Choroid plexus epithelial cell (primary cell): Measurements from ENCODE around the gene ANAPC4.
"Not testable (repeated sequence)": the region's sequence is repeated elsewhere in the genome, so short reads cannot be mapped to it uniquely, and the experiment has no call there.

Experiments used
- DNase-seq: peaks from one replicate; pipeline ENCODE4 v3.0.0-alpha.2; 2010; ENCODE audit warnings: low read depth
- H3K4me3 ChIP-seq: 2 replicates; pipeline ENCODE4 v1.5.1; 2011; ENCODE audit warnings: low read depth, mild to moderate bottlenecking, control low read depth, low read length, moderate library complexity
- TF ChIP-seq, protein P1 (sequence below): conservative IDR thresholded peaks from 2 replicates; pipeline ENCODE4 v1.5.1; 2011; ENCODE audit warnings: low read depth, mild to moderate bottlenecking, control low read depth, inconsistent platforms, low read length, moderate library complexity

ANAPC4 gene, protein sequence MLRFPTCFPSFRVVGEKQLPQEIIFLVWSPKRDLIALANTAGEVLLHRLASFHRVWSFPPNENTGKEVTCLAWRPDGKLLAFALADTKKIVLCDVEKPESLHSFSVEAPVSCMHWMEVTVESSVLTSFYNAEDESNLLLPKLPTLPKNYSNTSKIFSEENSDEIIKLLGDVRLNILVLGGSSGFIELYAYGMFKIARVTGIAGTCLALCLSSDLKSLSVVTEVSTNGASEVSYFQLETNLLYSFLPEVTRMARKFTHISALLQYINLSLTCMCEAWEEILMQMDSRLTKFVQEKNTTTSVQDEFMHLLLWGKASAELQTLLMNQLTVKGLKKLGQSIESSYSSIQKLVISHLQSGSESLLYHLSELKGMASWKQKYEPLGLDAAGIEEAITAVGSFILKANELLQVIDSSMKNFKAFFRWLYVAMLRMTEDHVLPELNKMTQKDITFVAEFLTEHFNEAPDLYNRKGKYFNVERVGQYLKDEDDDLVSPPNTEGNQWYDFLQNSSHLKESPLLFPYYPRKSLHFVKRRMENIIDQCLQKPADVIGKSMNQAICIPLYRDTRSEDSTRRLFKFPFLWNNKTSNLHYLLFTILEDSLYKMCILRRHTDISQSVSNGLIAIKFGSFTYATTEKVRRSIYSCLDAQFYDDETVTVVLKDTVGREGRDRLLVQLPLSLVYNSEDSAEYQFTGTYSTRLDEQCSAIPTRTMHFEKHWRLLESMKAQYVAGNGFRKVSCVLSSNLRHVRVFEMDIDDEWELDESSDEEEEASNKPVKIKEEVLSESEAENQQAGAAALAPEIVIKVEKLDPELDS

DNA sequence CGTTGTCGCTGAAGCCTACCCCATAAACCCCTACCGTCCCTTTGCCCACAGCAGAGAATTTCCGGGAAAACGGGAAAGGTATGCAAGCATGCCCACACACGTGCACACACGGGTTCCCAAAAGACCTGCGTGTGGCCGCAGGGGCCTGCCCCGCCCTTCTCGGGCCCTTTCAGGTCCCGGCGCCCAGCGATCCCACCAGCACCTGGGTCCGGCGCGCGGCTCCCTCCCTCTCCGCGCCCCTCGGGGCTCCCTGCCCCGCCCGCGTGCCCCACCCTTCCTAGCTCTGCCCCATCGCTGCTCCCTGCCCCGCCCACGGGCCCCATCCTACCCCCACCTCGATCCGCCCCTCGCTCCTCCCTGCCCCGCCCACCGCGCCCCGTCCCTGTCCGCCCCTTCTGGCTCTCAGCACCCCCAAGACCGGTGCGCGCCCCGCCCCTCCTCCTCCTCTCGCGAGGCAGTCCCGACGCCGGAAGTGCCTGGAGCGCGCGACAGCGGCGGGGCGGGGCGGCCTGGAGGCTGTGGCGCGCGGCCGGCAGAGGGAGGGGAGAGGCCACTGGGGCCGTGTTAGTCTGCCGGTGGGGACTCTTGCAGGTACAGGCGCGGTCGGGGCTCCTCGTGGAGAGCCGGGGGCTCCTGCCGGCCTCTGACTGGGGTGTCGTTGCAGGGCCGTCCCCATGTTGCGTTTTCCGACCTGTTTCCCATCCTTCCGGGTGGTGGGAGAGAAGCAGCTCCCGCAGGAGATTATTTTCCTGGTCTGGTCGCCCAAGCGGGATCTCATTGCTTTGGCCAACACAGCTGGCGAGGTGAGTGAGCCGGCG is at the start of gene ANAPC4:
Gene ANAPC4 (plus strand): TSS at position 510 of the 818 bp plus-strand sequence. CDS start 165 bp downstream, at position 675.
- TF ChIP-seq, protein P1, sequence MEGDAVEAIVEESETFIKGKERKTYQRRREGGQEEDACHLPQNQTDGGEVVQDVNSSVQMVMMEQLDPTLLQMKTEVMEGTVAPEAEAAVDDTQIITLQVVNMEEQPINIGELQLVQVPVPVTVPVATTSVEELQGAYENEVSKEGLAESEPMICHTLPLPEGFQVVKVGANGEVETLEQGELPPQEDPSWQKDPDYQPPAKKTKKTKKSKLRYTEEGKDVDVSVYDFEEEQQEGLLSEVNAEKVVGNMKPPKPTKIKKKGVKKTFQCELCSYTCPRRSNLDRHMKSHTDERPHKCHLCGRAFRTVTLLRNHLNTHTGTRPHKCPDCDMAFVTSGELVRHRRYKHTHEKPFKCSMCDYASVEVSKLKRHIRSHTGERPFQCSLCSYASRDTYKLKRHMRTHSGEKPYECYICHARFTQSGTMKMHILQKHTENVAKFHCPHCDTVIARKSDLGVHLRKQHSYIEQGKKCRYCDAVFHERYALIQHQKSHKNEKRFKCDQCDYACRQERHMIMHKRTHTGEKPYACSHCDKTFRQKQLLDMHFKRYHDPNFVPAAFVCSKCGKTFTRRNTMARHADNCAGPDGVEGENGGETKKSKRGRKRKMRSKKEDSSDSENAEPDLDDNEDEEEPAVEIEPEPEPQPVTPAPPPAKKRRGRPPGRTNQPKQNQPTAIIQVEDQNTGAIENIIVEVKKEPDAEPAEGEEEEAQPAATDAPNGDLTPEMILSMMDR, result no peak
- DNase-seq, result peak; percentile 94
- peak within 1 kb of the TSS; percentile 93 for H3K4me3 ChIP-seq

DNA sequence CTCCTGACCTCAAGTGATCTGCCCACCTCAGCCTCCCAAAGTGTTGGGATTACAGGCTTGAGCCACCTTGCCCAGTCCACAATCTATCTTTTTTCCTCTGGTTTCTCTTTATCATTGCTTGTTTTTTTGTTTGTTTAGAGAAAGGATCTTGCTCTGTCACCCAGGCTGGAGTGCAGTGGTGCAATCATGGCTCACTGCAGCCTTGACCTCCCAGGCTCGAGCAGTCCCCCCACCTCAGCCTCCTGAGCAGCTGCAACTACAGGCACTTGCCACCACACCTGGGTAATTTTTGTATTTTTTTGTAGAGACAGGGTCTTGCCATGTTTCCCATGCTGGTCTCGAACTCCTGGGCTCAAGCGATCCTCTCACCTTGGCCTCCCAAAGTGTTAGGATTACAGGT is 48.6 kb upstream of the ANAPC4 start:
- H3K4me3 ChIP-seq, DNase-seq: not testable (repeated sequence)

DNA sequence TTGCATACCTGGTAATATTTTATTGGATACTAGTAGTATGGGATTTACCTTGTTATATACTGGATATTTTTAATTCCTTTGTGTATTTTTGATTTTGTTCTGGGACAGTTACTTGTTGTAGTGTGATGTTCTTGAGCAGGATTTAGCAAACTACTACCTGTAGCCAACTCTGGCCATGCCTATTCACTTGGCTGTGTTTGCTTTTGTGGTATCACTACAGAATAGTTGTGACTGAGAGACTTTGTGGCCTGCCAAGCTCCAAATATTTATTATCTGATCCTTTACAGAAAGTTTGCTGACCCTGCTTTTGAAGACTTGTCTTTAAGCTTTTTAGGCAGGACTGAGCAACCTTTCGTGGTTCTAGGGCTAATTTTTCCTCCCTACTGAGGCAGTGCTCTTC is 46.7 kb upstream of the ANAPC4 start:
- TF ChIP-seq, protein P1, result no peak
- no peak overlapping the region for H3K4me3 ChIP-seq
- DNase-seq, result no peak

DNA sequence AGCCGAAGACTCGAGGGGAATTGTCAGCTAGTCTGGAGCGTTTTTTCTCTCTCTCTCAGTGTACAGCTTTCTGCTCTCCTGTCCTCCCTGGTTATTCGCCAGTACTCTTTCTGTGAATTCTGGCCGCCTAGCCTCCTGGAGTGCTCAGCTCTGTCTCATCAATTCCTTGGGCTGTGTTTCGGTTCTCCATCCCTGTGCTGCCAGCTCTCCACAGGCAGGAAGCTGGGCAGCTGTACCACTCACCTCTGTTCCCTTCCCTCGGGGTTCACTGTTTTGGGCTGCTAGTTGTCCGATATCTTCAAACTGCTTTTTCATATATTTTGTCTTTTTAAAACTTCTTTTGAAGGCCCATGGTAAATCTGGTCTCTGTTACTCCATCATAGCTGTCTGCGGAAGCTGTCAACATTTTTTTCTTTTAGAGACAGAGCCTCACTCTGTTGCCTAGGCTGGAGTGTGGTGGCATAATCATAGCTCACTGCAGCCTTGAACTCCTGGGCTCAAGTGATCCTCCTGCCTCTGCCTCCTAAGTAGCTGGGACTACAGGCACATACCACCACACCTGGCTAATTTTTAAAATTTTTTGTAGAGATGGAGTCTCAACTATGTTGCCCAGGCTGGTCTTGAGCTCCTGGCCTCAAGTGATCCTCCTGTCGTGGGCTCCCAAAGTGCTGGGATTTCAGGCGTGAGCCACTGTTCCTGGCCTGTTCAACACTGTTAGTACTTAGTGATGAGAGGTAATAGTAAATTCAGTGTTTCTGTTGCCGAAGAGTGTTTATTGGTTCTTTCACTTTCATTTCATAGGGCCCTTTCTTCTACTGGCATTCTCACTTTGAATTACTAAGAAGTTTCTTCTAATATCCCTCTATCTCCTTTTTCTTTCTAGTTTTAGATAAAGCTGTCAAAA is 45.9 kb upstream of the ANAPC4 start:
- H3K4me3 ChIP-seq, result no peak overlapping the region
- TF ChIP-seq, protein P1, result no peak
- peak; percentile 18 for DNase-seq

DNA sequence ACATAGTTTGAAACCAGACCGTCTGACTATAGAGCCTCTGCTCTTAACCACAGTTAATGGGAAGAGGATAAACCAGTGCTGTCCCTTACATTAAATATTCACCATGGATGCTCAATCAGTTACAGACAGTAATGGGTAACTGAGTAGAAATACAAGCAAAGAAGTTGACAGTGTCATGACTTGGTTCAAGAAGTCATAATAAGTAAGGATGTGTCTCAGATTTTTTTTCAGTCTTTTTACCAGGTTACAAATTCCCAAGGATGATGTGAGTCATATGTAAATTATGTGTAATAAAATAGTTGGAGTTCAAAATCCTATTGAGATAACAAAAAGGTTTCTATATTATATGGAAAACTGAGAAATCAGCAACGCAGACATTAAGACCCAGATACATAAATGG is 33.4 kb upstream of the ANAPC4 start:
- TF ChIP-seq, protein P1, result no peak
- DNase-seq, result peak; percentile 25
- no peak overlapping the region for H3K4me3 ChIP-seq

DNA sequence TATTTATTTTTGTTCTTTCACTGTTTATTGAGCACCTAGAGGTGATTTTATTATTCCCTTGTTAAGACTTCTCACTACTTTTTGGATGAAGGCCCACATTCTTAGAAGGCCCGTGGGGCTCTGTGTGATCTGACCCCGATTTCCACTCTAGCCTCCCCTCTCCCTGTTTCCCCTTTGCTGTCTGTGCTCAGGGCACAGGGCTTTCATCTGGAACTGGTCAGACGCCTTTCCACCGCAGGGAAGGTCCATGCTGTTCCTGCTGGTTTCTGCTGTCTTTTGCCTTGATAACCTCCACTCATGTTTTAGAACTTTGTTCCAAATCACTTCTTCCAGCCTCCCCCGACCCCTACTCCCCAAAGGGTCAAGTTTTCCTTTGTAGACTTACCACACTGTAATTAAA is 31.3 kb upstream of the ANAPC4 start:
- TF ChIP-seq, protein P1, result no peak
- peak; percentile 41 for DNase-seq
- no peak overlapping the region for H3K4me3 ChIP-seq
